Left lung (tissue), 10 donors: ENCODE measurements around the gene NTN4. TPM values are rescaled to one million over a fixed set of nuclear protein-coding genes. Genes with fewer than 3 reads are reported as not detected.
"Not testable (repeated sequence)": the region's sequence is repeated elsewhere in the genome, so short reads cannot be mapped to it uniquely, and the experiment has no call there.

Source experiments
- ATAC-seq: fragments of 200-7000 bp; cut with Tn5 transposase; one replicate; pipeline ENCODE4 v1.9.1; 2020; ENCODE audit warnings: moderate library complexity
- DNase-seq, 4 donors: peaks; one replicate each; pipeline ENCODE4 v3.0.0-alpha.2; 2013 to 2020
- H3K27ac ChIP-seq, 2 donors: fragments of 200-600 bp; sonication (generic) in 1 of 2; one replicate each; pipeline versions ENCODE4 v1.5.0 to v1.8.0; 2020 to 2021
- H3K27me3 ChIP-seq, 2 donors: fragments of 200-600 bp; sonication (generic) in 1 of 2; one replicate each; pipeline versions ENCODE4 v1.5.0 to v1.8.0; 2020 to 2021
- H3K36me3 ChIP-seq, 2 donors: fragments of 200-600 bp; sonication (generic) in 1 of 2; one replicate each; pipeline versions ENCODE4 v1.5.0 to v1.8.0; 2020 to 2021
- H3K4me1 ChIP-seq, 2 donors: fragments of 200-600 bp; one replicate each; pipeline ENCODE4 v1.8.0; 2021
- H3K4me3 ChIP-seq, 2 donors: fragments of 200-600 bp; sonication (generic) in 1 of 2; one replicate each; pipeline versions ENCODE4 v1.5.0 to v1.8.0; 2020 to 2021; ENCODE audit warnings: mild to moderate bottlenecking in 1 of 2
- H3K9me3 ChIP-seq, 2 donors: fragments of 200-600 bp; sonication (generic) in 1 of 2; one replicate each; pipeline versions ENCODE4 v1.5.0 to v1.8.0; 2020 to 2021
- intact Hi-C, 2 donors: fragments of 100-400 bp; cut with DNase I; formaldehyde crosslinking; loops; one replicate each; pipeline versions ENCODE4 v1.11.2 to v1.14.2; 2022
- polyA plus RNA-seq, 6 donors: library from polyadenylated mRNA; unstranded; fragments of 120-200 nt; gene quantifications; one replicate each; pipeline ENCODE4 v1.2.1, GENCODE V29; 2013; ENCODE audit not compliant: insufficient read length in 6 of 6
- total RNA-seq, 2 donors: library from RNA; stranded (reverse); fragmentation: NEBNext Ultra II Directional; extraction: Animal tissue kit (Norgen Biotek cat#: 25700); gene quantifications; one replicate each; pipeline ENCODE4 v1.2.1, GENCODE V29; 2021
- TF ChIP-seq, protein P1 (sequence below), 2 donors: fragments of 200-600 bp; sonication (generic) in 1 of 2; IDR thresholded peaks; one replicate each; pipeline versions ENCODE4 v1.5.0 to v1.8.0; 2021; ENCODE audit warnings: antibody characterized with exemption in 2 of 2
- donor health status: DM: no; HTN: yes; CAD: no.
- donor health status: DM: no; HTN: no; CAD: no.

Gene NTN4
- total and polyA plus RNA-seq, 8 donors, result 22.6 to 81.5 (median 34.1) TPM

DNA sequence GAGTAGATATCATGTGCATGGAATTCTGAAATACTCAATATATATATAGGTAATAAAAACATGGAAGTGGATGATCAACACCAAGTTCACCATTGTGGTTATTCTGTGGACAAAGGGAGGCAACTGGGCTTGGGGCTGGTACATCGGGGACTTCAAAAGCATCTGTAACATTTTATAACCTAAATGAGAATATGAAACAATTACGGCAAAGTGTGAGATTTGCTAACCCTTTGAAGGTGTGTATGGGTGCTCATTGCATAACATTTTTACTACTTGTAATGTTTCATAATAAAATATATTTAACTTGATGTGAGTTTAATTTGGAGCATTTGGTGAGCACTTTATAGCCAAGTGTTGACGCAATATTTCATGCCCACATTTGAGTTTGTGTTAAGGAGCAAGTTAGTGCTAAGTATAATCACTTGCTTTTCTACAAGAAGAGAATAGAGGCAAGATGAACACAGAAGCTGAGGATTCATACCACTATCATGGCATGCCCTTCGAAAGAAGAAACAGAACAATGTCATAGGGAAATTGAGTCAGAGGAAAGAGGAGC is 109.3 kb downstream of the NTN4 start:
- Histone ChIP-seq H3K27ac (no peak overlapping the region), H3K27me3 (no peaks in the 10 kb centered on the region), H3K4me3 (no peak overlapping the region), H3K36me3 (peaks cover 0 to 7% of the 10 kb centered on the region in 2 donors), H3K9me3 (peaks cover 0 to 3% of the 10 kb centered on the region in 2 donors), H3K4me1 (no peaks in the 10 kb centered on the region)
- intact Hi-C loops, result no loop called here
- ATAC-seq (peak; percentile 73), DNase-seq (no peak)
- TF ChIP-seq, protein P1, sequence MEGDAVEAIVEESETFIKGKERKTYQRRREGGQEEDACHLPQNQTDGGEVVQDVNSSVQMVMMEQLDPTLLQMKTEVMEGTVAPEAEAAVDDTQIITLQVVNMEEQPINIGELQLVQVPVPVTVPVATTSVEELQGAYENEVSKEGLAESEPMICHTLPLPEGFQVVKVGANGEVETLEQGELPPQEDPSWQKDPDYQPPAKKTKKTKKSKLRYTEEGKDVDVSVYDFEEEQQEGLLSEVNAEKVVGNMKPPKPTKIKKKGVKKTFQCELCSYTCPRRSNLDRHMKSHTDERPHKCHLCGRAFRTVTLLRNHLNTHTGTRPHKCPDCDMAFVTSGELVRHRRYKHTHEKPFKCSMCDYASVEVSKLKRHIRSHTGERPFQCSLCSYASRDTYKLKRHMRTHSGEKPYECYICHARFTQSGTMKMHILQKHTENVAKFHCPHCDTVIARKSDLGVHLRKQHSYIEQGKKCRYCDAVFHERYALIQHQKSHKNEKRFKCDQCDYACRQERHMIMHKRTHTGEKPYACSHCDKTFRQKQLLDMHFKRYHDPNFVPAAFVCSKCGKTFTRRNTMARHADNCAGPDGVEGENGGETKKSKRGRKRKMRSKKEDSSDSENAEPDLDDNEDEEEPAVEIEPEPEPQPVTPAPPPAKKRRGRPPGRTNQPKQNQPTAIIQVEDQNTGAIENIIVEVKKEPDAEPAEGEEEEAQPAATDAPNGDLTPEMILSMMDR (IDR thresholded peaks at IDR 0.05), result no peak

DNA sequence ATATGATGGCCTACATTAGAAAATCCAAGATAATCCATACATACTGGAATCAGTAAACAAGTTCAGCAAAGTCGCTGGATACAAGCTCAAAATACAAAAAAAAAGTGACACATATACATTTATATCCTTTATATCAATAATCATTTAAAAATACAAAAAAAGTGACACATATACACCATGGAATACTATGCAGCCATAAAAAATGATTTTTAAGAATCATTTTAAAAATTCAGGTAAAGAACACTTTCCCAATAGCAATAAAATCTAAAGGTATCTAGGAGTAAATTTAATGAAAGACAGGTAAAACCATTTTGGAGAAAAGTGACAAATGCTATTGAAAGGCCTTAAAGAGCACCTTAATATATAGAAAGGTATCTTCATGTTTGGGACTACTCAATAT is 111.9 kb downstream of the NTN4 start:
- DNase-seq (no peak), ATAC-seq (no peak)
- H3K27me3 ChIP-seq, result no peaks in the 10 kb centered on the region
- intact Hi-C loops, result no loop called here
- H3K36me3 ChIP-seq, result peaks cover 0 to 7% of the 10 kb centered on the region in 2 donors
- TF ChIP-seq, protein P1 (IDR thresholded peaks at IDR 0.05), result no peak
- H3K9me3 ChIP-seq, result peaks cover 0 to 3% of the 10 kb centered on the region in 2 donors
- H3K27ac ChIP-seq, result no peak overlapping the region
- no peaks in the 10 kb centered on the region for H3K4me1 ChIP-seq
- H3K4me3 ChIP-seq, result no peak overlapping the region

DNA sequence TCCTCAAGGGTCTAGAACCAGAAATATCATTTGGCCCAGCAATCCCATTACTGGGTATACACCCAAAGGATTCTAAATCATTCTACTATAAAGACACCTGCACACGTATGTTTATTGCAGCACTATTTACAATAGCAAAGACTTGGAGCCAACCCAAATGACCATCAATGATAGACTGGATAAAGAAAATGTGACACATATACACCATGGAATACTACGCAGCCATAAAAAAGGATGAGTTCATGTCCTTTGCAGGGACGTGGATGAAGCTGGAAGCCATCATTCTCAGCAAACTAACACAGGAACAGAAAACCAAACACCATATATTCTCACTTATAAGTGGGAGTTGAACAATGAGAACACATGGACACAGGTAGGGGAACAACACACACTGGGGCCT is 112.8 kb downstream of the NTN4 start:
- H3K27me3 ChIP-seq, H3K9me3 ChIP-seq, H3K4me3 ChIP-seq, H3K4me1 ChIP-seq, H3K36me3 ChIP-seq, intact Hi-C loops, H3K27ac ChIP-seq, ATAC-seq, DNase-seq: not testable (repeated sequence)

DNA sequence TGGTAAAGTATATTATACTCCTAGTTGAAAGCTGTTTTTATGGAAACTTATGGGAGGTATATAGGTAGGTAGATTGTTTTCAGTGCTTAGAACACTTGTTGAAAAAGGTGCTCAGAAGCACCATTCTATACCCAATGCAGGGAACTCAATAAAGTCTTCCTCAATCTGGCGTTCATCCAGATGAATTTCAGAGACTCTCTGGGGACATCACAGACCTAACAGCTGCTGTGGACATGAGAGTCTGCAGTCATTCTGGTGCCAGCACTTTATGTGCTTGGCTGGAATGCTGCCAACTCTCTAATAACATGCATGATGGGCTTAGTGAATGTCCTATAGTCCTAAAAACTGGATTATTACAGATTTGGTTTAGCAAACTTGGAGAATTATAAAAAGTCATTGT is 115.9 kb downstream of the NTN4 start:
- intact Hi-C loops, result no loop called here
- ATAC-seq, result no peak
- TF ChIP-seq, protein P1 (IDR thresholded peaks at IDR 0.05), result no peak

DNA sequence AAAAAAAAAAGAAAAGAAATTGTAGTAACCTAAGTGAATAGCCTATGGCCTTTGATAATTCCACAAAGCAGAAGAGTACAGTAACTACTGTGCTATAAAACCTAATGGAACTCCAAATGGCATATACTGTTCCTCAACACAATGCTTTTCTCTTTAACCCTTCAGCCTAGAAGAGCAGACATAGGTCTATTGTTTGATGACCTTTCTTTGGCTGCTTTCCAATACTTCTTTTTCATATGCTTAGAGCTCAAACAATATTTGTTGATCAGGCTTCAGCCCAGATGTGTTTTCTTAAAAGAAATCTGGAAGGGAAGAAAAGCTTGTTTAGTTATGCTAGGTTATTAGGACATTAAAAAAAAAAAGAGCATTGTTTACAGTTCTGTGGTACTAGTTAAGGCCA is 116.4 kb downstream of the NTN4 start:
- H3K36me3 ChIP-seq, result peaks cover 0 to 4% of the 10 kb centered on the region in 2 donors
- no peak overlapping the region for H3K27ac ChIP-seq
- no peaks in the 10 kb centered on the region for H3K27me3 ChIP-seq
- peaks cover 0 to 3% of the 10 kb centered on the region in 2 donors for H3K9me3 ChIP-seq
- intact Hi-C loops, result no loop called here
- H3K4me3 ChIP-seq, result no peak overlapping the region
- TF ChIP-seq, protein P1 (IDR thresholded peaks at IDR 0.05), result no peak
- no peak for ATAC-seq
- H3K4me1 ChIP-seq, result no peaks in the 10 kb centered on the region
- DNase-seq, result no peak

More for the DNA sequence above, 115.9 kb downstream of the NTN4 start:
- Histone ChIP-seq H3K27me3 (no peaks in the 10 kb centered on the region), H3K36me3 (peaks cover 0 to 4% of the 10 kb centered on the region in 2 donors), H3K4me1 (no peaks in the 10 kb centered on the region), H3K27ac (no peak overlapping the region), H3K4me3 (no peak overlapping the region), H3K9me3 (peaks cover 0 to 3% of the 10 kb centered on the region in 2 donors)
- DNase-seq, result peak in 2 of 4 donors; percentile 53 to 68

DNA sequence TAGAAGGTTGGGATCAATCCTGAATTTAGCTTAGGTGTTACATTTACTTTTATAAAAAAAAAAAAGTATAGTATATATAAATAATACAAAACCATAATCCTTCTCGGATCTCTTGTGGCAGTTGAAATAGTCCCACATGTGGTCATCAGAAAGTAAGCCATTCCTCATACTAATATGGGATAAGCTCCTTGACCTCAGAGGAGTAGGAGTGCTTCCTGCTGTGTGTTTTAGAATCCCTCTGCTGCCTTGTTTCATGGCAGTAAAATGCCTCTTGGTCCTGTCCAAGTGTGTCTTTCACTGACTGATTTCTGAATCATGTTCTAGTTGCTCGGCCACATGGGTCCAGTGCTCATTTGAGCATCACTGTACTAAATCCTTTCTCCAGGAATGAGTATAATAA is 117.0 kb downstream of the NTN4 start:
- Histone ChIP-seq H3K4me1 (no peaks in the 10 kb centered on the region), H3K9me3 (no peaks in the 10 kb centered on the region), H3K27ac (no peak overlapping the region), H3K36me3 (peaks cover 0 to 4% of the 10 kb centered on the region in 2 donors), H3K4me3 (no peak overlapping the region), H3K27me3 (no peaks in the 10 kb centered on the region)
- ATAC-seq (no peak), DNase-seq (no peak)
- TF ChIP-seq, protein P1 (IDR thresholded peaks at IDR 0.05), result no peak
- intact Hi-C loops, result no loop called here
